WTC11 (cell line): ENCODE results near the gene PKMYT1.

Source experiments
- CTCF ChIP-seq: fragments of 200-600 bp; IDR thresholded peaks from 2 replicates; pipeline ENCODE4 v1.8.0; 2022; ENCODE audit warnings: antibody characterized with exemption
- E2F1 ChIP-seq: sonication (generic); formaldehyde crosslinking; IDR thresholded peaks from 2 replicates; pipeline ENCODE4 v1.8.0; 2022; ENCODE audit warnings: mild to moderate bottlenecking, missing genetic modification reagents
- FOXJ3 ChIP-seq: sonication (generic); formaldehyde crosslinking; IDR thresholded peaks from 2 replicates; pipeline ENCODE4 v1.9.0; 2021; ENCODE audit warnings: missing genetic modification reagents, mild to moderate bottlenecking, borderline replicate concordance
- IRF2 ChIP-seq: sonication (generic); formaldehyde crosslinking; IDR thresholded peaks from 2 replicates; pipeline ENCODE4 v1.8.0; 2022; ENCODE audit warnings: low read depth, missing genetic modification reagents, borderline replicate concordance
- JUN ChIP-seq: sonication (generic); formaldehyde crosslinking; IDR thresholded peaks from 2 replicates; pipeline ENCODE4 v1.8.0; 2023; ENCODE audit warnings: mild to moderate bottlenecking, missing genetic modification reagents
- TP53 ChIP-seq: sonication (generic); formaldehyde crosslinking; IDR thresholded peaks from 2 replicates; pipeline ENCODE4 v1.8.1; 2023; ENCODE audit warnings: mild to moderate bottlenecking, missing genetic modification reagents
- USF2 ChIP-seq: sonication (generic); formaldehyde crosslinking; IDR thresholded peaks from 2 replicates; pipeline ENCODE4 v1.8.1; 2023; ENCODE audit warnings: mild to moderate bottlenecking, missing genetic modification reagents, moderate library complexity
- ZBTB21 ChIP-seq: sonication (generic); formaldehyde crosslinking; IDR thresholded peaks from 2 replicates; pipeline ENCODE4 v1.8.1; 2023; ENCODE audit warnings: mild to moderate bottlenecking, missing genetic modification reagents, borderline replicate concordance
- ZNF263 ChIP-seq: sonication (generic); formaldehyde crosslinking; IDR thresholded peaks from 2 replicates; pipeline ENCODE4 v1.8.1; 2022; ENCODE audit warnings: low read depth, mild to moderate bottlenecking, moderate library complexity, missing genetic modification reagents
- TF ChIP-seq, protein P1 (sequence below): sonication (generic); formaldehyde crosslinking; conservative IDR thresholded peaks from 2 replicates; pipeline ENCODE4 v1.8.1; 2022; ENCODE audit warnings: mild to moderate bottlenecking, missing genetic modification reagents
- TF ChIP-seq, protein P2 (sequence below): sonication (generic); formaldehyde crosslinking; IDR thresholded peaks from 2 replicates; pipeline ENCODE4 v1.8.1; 2022; ENCODE audit warnings: low read depth, missing genetic modification reagents, borderline replicate concordance

- no peak for TF ChIP-seq CTCF
- no peak for TF ChIP-seq TP53 (CRISPR knock-in tag)
- TF ChIP-seq JUN (CRISPR knock-in tag), result no peak
- TF ChIP-seq, protein P1, sequence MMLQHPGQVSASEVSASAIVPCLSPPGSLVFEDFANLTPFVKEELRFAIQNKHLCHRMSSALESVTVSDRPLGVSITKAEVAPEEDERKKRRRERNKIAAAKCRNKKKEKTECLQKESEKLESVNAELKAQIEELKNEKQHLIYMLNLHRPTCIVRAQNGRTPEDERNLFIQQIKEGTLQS (CRISPR knock-in tag), result no peak
- TF ChIP-seq E2F1 (CRISPR knock-in tag), result no peak
- TF ChIP-seq, protein P2, sequence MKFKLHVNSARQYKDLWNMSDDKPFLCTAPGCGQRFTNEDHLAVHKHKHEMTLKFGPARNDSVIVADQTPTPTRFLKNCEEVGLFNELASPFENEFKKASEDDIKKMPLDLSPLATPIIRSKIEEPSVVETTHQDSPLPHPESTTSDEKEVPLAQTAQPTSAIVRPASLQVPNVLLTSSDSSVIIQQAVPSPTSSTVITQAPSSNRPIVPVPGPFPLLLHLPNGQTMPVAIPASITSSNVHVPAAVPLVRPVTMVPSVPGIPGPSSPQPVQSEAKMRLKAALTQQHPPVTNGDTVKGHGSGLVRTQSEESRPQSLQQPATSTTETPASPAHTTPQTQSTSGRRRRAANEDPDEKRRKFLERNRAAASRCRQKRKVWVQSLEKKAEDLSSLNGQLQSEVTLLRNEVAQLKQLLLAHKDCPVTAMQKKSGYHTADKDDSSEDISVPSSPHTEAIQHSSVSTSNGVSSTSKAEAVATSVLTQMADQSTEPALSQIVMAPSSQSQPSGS, result no peak
- no peak for TF ChIP-seq FOXJ3 (CRISPR knock-in tag)
- no peak for TF ChIP-seq USF2 (CRISPR knock-in tag)
- TF ChIP-seq ZNF263 (CRISPR knock-in tag), result no peak
- no peak for TF ChIP-seq IRF2 (CRISPR knock-in tag)
- no peak for TF ChIP-seq ZBTB21 (CRISPR knock-in tag)
Observed at GRCh38 chr16:2987286-2987685, 7.0 kb upstream of the PKMYT1 start.
